ENCODE results near the gene NPIPB6.

NPIPB6 gene

DNA sequence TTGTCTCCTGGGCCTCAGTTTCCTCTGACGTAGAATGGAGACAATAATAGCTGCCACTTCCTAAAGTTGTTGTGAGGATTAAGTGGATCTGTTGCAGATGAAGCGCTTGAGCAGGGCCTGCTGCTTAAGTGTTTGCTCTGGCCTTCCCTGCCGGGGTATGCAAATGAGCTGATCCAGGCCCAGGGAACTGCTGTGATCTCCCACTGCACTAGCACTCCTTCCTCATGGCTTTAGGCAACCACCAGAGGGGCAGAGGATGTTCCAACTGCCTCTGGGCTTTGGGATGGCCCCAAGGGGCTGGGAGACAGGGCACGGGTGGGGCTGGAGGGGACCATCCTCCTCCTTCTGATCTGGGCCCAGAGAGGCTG, 64.8 kb downstream of the NPIPB6 start:
- DNase-seq: no peak

DNA sequence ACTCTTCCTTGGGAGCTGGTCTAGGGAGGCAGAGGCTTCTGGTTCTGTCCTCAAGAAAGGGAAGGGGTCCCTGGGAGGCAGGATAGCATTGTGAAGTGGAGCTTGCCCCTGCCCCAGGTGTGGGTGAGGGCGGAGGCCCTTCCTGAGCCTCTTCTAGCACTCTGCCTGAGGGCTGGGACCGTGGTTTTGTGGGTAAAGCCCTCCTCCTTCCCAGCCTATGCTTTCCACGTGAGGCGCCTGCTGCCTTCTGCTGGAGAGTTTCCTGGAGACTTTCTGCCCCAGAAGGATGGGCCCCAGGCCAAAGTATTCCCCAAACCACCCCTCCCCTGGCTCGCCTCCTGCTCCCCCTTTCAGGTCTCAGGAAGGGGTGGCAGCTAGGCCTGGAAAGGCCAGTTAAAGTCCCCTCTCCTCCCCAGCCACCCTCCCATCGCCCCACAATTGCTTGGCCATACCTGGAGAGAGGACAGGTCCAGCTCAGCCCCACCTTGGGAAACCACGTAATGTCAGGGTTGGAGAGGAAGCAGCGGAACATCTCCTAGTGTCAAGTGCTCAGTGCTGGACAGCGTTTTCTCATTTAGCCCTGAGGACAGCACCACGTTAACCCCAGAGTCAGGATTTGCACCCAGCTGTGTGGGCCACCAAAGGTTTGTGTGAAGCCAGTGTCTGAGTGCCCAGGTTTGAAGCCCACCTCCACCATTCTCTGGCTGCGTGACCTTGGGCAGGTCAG, 65.4 kb downstream of the NPIPB6 start:
- no peak for DNase-seq

DNA sequence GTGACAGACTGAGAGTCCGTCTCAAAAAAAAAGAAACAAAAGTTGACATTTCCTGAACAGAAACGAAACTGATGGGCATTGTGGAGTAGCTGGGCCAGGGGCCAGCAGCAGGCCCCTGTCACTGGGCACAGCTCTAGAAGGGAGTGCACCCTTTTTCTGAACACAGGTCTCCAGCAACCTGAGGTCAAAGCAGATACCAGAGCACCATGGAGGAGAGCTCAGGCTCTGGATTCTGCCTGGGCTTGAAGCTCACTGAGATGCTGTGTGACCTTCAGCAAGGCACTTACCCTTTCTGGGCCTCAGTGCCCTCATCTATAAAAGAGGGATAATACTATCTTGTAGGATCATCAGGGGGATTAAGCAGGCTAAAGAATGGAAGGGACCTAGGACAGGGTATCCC, 66.0 kb downstream of the NPIPB6 start:
- DNase-seq: no peak

DNA sequence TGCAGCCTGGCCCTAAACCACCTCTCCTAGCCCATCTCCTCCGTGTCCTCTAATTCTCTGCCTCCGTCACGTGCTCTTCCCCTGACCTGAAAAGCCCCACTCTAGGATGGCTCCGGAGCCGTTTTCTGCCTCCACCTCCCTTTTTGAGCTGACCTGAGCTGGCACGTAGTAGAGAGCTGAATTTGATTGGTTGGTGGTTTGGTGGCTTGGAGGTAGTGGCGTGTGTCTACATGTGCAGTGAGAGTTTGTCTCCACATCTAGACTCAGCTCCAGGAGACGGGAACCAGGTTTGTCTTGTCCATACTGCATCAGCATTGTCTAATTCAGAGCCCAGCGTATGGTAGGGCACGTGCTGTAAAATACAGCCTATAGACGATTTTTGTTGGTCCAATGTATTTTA, 68.0 kb downstream of the NPIPB6 start:
- DNase-seq: no peak

DNA sequence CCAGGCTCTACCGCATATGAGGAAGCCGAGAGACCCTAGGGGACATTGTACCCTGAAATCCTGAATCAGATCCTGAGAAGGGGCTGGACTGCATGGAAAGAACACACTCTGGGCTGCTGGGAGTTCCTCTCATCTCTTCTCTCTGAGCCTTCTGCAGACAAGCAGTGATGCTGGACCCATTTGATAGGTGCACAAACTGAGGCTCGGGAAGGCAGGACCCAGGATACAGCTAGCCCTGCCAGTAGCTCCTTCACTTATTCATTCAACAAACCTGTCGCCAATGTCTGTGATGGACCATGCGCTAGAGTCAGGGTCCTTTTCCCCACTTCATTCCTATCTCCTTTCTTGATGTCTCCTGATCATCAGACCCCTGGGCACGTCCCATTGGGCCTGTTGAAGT, 69.1 kb downstream of the NPIPB6 start:
- no peak for DNase-seq

DNA sequence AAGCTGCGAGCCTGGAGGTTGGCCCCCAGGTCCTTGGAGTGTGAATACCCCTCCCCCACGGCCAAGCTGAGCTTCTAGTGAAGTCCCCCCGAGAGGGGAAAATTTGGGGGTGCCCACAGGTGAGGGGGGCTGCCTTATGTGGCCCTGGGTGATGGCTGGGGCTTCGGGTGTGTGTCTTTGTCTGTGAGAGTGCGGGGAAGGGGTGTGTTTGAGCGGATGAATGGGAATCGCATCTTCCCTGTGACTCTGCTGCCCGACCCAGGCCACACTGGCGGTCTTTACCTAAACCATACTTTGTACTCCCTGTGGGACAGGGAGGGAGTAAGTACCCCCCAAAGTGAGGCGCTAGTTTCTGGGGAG, 69.7 kb downstream of the NPIPB6 start:
- DNase-seq: no peak

DNA sequence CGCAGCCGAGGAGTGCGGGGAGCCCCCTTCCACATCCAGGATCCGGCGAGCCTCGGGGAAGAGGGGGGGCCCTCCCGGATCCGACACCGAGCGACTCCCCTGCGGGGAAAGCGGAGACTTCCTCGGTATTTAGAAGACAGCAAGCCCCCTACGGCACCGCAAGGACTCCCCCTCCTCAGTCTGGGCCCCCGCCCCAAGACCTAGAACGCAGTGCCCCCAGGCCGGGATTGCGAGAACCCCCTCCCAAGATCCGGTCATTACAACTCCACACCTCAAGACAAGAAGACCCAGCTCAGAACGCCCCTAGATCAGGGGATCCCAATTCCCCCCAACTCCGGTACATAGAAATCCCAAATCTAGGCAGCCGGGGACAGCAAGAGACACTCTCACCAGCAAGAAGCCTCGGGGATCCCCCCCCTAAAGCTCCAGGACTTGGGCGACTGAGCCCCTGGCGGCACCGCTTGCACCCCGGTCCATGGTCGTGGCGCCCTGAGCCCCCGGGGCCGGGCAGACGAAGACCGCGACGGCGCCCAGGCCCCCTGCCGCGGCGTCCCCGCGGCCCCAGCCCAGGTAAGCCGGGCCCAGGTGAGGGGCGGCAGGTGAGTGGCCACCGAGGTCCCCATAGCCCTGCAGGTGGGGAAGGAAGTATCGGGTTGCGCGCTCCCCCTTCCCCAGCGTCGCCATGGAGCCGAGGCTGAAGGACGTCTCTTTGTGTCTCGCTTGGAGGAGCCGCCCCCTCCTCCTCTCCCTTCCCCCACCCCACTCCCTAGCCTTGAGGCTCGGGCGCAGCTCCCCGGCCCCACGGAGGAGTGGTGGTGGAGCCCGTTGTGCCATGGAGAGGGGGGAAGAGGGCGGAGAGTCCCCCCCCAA, 70.3 kb downstream of the NPIPB6 start:
- DNase-seq: peak; percentile 79

Measured in right kidney (tissue), 1 donor.